HEK293 (cell line): ENCODE data around the gene CC2D1A.
"Not testable (repeated sequence)": the region's sequence is repeated elsewhere in the genome, so short reads cannot be mapped to it uniquely, and the experiment has no call there.

Experiments used
- CTCF ChIA-PET: fragments of 350-600 bp; formaldehyde crosslinking; extraction: SDS; loops from one replicate; lab custom pipeline; 2021; ENCODE audit warnings: antibody characterized with exemption; lab: Yijun Ruan, JAX
- POLR2A ChIA-PET: fragments of 300-600 bp; formaldehyde crosslinking; extraction: SDS; loops from one replicate; lab custom pipeline; 2020; ENCODE audit warnings: antibody characterized with exemption, inconsistent platforms; lab: Yijun Ruan, JAX
- H3K27ac ChIP-seq: fragments of 200-500 bp; sonication (Bioruptor generic); 2 replicates; pipeline ENCODE4 v1.5.1; 2014; ENCODE audit warnings: low read depth, low read length, control low read depth, inconsistent platforms; ENCODE audit errors: extremely low read depth
- H3K36me3 ChIP-seq, 2 experiments: fragments of 200-500 bp in 1 of 2; sonication (Bioruptor generic) in 1 of 2; 1 replicate in 1 of 2; 2 replicates in 1 of 2; pipeline ENCODE4 v1.5.1; 2014 to 2017; ENCODE audit warnings: inconsistent platforms in 2 of 2, low read length in 2 of 2; ENCODE audit not compliant: control insufficient read depth in 2 of 2, insufficient read depth in 1 of 2
- H3K4me1 ChIP-seq: fragments of 200-500 bp; sonication (Bioruptor generic); 2 replicates; pipeline ENCODE4 v1.5.1; 2014; ENCODE audit warnings: mild to moderate bottlenecking, low read length, inconsistent platforms; ENCODE audit not compliant: control insufficient read depth, insufficient read depth
- H3K4me3 ChIP-seq: 2 replicates; pipeline ENCODE4 v1.5.1; 2011; ENCODE audit warnings: low read depth, mild to moderate bottlenecking, control low read depth, low read length, moderate library complexity
- H3K9me3 ChIP-seq: fragments of 200-500 bp; sonication (Bioruptor generic); 2 replicates; pipeline ENCODE4 v1.5.1; 2014; ENCODE audit warnings: low read depth, low read length, inconsistent platforms; ENCODE audit not compliant: control insufficient read depth, insufficient read depth
- ZNF10 ChIP-seq: fragments of 450-650 bp; formaldehyde crosslinking; IDR thresholded peaks from 2 replicates; pipeline ENCODE4 v1.5.1; 2017; ENCODE audit warnings: missing biosample characterization, missing genetic modification characterization
- ZNF121 ChIP-seq: fragments of 450-650 bp; formaldehyde crosslinking; IDR thresholded peaks from 2 replicates; pipeline ENCODE4 v1.5.1; 2016; ENCODE audit warnings: missing biosample characterization, missing genetic modification characterization
- ZNF184 ChIP-seq: fragments of 450-650 bp; IDR thresholded peaks from 2 replicates; pipeline ENCODE4 v1.5.1; 2018; ENCODE audit warnings: missing biosample characterization, mild to moderate bottlenecking, missing genetic modification characterization
- ZNF623 ChIP-seq: fragments of 450-650 bp; formaldehyde crosslinking; IDR thresholded peaks from 2 replicates; pipeline ENCODE4 v1.5.1; 2016; ENCODE audit warnings: missing biosample characterization, missing genetic modification characterization
- ZNF629 ChIP-seq: fragments of 450-650 bp; formaldehyde crosslinking; IDR thresholded peaks from 2 replicates; pipeline ENCODE4 v1.5.1; 2017; ENCODE audit warnings: missing biosample characterization, missing genetic modification characterization
- ZNF664 ChIP-seq: fragments of 450-650 bp; formaldehyde crosslinking; IDR thresholded peaks from 2 replicates; pipeline ENCODE4 v1.5.1; 2016; ENCODE audit warnings: missing biosample characterization, missing genetic modification characterization
- TF ChIP-seq, protein P1 (sequence below): fragments of 450-650 bp; formaldehyde crosslinking; conservative IDR thresholded peaks from 2 replicates; pipeline ENCODE4 v1.5.1; 2016; ENCODE audit warnings: low read depth, missing biosample characterization, missing genetic modification characterization
- TF ChIP-seq, protein P2 (sequence below): fragments of 450-650 bp; formaldehyde crosslinking; IDR thresholded peaks from 2 replicates; pipeline ENCODE4 v1.5.1; 2016; ENCODE audit warnings: missing biosample characterization, missing genetic modification characterization
- TF ChIP-seq, protein P3 (sequence below): fragments of 450-650 bp; formaldehyde crosslinking; IDR thresholded peaks from 2 replicates; pipeline ENCODE4 v1.5.1; 2016; ENCODE audit warnings: missing biosample characterization, missing genetic modification characterization, borderline replicate concordance

CC2D1A gene

DNA sequence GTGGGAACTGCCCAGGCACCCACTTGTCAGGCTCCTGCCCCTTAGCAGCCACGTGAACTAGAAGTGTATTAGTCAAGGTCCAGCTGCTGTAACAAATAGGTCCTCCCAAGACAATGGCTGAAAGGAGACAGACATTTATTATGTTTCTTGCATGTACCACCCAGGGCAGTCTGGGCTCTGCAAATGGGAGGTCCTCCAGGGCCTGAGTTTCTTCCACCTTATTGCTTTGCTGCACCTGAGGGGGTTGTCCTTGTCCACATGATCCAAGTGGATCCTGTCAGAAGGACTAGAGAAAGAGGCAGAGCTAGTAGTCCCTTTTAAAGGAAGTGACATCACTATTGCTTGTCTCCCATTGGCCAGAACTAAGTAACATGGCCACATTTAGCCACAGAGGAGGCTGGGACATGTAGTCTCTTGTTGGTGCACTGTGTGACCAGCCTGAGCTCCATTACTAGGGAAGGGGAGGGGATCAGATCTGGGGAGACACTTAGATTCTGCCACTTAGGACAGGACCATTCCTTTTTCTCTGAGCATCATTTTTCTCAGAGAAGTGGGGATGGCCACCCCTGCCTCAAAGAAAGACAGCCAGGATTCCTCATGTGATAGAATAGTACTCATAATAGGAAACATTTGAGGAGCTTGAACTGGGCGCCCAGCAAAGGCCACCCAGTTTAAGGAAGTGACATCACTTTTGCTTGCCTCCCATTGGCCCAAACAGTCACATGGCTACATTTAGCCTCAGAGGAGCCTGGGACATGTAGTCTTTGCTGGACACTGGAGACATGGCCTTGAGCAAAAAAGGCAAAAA, 15.1 kb downstream of the CC2D1A start (continued):
- TF ChIP-seq, protein P1, sequence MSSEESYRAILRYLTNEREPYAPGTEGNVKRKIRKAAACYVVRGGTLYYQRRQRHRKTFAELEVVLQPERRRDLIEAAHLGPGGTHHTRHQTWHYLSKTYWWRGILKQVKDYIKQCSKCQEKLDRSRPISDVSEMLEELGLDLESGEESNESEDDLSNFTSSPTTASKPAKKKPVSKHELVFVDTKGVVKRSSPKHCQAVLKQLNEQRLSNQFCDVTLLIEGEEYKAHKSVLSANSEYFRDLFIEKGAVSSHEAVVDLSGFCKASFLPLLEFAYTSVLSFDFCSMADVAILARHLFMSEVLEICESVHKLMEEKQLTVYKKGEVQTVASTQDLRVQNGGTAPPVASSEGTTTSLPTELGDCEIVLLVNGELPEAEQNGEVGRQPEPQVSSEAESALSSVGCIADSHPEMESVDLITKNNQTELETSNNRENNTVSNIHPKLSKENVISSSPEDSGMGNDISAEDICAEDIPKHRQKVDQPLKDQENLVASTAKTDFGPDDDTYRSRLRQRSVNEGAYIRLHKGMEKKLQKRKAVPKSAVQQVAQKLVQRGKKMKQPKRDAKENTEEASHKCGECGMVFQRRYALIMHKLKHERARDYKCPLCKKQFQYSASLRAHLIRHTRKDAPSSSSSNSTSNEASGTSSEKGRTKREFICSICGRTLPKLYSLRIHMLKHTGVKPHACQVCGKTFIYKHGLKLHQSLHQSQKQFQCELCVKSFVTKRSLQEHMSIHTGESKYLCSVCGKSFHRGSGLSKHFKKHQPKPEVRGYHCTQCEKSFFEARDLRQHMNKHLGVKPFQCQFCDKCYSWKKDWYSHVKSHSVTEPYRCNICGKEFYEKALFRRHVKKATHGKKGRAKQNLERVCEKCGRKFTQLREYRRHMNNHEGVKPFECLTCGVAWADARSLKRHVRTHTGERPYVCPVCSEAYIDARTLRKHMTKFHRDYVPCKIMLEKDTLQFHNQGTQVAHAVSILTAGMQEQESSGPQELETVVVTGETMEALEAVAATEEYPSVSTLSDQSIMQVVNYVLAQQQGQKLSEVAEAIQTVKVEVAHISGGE (tag by site-specific recombination), result peak; percentile 35; the same call in 1 of the 2 replicates
- peak; percentile 39; the same call in 1 of the 2 replicates for TF ChIP-seq ZNF629
- TF ChIP-seq ZNF10 (tag by site-specific recombination), result no peak
- TF ChIP-seq, all 188 proteins: peak for 12

DNA sequence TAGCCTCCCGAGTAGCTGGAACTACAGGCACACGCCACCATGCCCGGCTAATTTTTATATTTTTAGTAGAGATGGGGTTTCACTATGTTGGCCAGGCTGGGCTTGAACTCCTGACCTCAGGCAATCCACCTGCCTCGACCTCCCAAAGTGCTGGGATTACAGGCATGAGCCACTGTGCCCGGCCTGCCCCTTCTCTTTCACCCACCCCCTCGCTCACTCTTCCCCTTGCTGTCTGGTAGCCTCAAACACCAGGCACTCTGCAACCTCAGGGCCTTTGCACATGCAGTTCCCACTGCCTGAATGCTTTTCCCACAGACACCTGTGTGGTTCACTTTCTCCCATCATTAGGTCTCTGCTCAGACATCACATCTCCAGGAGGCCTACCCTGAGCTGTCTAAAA, 16.1 kb downstream of the CC2D1A start:
- H3K4me3 ChIP-seq, CTCF ChIA-PET, H3K9me3 ChIP-seq: not testable (repeated sequence)
- peak; percentile 99 for TF ChIP-seq ZNF623 (tag by site-specific recombination)
- TF ChIP-seq, protein P2, sequence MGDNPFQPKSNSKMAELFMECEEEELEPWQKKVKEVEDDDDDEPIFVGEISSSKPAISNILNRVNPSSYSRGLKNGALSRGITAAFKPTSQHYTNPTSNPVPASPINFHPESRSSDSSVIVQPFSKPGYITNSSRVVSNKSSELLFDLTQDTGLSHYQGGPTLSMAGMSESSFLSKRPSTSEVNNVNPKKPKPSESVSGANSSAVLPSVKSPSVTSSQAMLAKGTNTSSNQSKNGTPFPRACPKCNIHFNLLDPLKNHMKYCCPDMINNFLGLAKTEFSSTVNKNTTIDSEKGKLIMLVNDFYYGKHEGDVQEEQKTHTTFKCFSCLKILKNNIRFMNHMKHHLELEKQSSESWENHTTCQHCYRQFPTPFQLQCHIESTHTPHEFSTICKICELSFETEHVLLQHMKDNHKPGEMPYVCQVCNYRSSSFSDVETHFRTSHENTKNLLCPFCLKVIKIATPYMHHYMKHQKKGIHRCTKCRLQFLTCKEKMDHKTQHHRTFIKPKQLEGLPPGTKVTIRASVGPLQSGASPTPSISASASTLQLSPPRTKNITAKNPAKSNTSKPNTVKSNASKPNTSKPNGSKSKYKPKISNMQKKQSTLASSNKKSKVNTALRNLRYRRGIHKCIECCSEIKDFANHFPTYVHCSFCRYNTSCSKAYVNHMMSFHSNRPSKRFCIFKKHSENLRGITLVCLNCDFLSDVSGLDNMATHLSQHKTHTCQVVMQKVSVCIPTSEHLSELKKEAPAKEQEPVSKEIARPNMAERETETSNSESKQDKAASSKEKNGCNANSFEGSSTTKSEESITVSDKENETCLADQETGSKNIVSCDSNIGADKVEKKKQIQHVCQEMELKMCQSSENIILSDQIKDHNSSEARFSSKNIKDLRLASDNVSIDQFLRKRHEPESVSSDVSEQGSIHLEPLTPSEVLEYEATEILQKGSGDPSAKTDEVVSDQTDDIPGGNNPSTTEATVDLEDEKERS, result peak; percentile 37; the same call in 1 of the 2 replicates
- TF ChIP-seq ZNF121, result peak; percentile 84
- TF ChIP-seq, all 188 proteins: peak for 3; not testable (repeated sequence) for 185
- H3K36me3 ChIP-seq, result peaks cover 46 to 84% of the 10 kb centered on the region in 2 experiments
- POLR2A ChIA-PET, result interaction anchor here (1.7 kb wide), 1 partner anchor 9 kb away, joined by 7 read pairs; no protein-coding TSS in a partner anchor
- not testable (repeated sequence) for H3K27ac ChIP-seq, H3K4me1 ChIP-seq

DNA sequence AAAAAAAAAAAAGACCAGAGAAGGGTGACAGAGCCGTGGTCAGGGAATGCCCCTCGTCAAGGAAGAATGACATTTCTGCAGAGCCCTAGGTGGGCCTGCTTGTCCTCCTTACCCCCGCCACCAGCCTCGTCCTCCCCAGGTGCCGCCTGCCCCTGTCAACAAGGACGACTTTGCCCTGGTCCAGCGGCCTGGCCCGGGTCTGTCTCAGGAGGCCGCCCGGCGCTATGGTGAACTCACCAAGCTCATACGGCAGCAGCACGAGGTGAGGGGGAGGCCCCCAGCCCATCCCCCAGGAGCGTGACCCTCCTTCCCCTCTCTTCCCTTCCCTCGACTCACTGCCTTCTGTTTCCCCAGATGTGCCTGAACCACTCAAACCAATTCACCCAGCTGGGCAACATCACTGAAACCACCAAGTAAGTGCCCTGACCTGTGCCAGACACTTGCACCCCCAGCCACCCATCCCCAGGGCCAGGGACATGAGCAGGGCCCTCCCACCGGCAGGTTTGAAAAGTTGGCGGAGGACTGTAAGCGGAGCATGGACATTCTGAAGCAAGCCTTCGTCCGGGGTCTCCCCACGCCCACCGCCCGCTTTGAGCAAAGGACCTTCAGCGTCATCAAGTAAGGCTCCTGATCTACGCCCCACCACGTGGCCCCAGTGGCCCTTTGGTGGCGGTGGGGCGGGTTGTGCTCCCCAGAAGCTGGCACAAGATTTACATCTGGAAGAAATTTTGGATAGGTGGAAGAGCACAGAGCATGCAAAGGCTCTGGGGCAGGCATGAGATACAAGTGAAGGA, 17.4 kb downstream of the CC2D1A start:
- ChIA-PET CTCF (interaction anchor here (1.2 kb wide), 1 partner anchor 44 kb away, joined by 3 read pairs; no protein-coding TSS in a partner anchor), POLR2A (interaction anchor here (0.5 to 0.6 kb wide), 2 partner anchors 24 to 62 kb away, joined by 3 read pairs; no protein-coding TSS in a partner anchor)
- Histone ChIP-seq H3K36me3 (peaks cover 38 to 85% of the 10 kb centered on the region in 2 experiments), H3K4me3 (no peak overlapping the region), H3K27ac (no peak overlapping the region), H3K9me3 (no peaks in the 10 kb centered on the region), H3K4me1 (no peaks in the 10 kb centered on the region)
- peak; percentile 81 for TF ChIP-seq ZNF623 (tag by site-specific recombination)
- no peak for TF ChIP-seq ZNF184 (tag by site-specific recombination)

DNA sequence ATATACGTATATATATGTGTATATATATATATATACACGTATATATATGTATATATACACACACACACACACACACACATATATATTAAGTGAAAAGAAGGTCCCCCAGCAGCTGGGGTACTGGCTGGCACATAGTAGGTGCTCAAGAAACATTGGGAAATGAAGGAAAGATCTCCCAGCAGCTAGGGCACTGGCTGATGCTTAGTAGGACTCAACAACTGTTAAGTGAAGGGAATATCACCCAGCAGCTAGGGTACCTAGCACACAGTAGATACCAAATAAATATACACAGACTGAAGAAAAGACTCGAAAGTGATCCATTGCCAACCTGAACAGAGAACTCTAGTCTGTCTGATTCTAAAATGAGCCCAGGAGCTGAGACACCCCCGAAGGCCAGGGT, 20.0 kb downstream of the CC2D1A start:
- H3K36me3 ChIP-seq, result peaks cover 24 to 72% of the 10 kb centered on the region in 2 experiments; a peak in 2 of 3 replicates
- H3K4me1 ChIP-seq, result no peaks in the 10 kb centered on the region
- TF ChIP-seq, protein P3, sequence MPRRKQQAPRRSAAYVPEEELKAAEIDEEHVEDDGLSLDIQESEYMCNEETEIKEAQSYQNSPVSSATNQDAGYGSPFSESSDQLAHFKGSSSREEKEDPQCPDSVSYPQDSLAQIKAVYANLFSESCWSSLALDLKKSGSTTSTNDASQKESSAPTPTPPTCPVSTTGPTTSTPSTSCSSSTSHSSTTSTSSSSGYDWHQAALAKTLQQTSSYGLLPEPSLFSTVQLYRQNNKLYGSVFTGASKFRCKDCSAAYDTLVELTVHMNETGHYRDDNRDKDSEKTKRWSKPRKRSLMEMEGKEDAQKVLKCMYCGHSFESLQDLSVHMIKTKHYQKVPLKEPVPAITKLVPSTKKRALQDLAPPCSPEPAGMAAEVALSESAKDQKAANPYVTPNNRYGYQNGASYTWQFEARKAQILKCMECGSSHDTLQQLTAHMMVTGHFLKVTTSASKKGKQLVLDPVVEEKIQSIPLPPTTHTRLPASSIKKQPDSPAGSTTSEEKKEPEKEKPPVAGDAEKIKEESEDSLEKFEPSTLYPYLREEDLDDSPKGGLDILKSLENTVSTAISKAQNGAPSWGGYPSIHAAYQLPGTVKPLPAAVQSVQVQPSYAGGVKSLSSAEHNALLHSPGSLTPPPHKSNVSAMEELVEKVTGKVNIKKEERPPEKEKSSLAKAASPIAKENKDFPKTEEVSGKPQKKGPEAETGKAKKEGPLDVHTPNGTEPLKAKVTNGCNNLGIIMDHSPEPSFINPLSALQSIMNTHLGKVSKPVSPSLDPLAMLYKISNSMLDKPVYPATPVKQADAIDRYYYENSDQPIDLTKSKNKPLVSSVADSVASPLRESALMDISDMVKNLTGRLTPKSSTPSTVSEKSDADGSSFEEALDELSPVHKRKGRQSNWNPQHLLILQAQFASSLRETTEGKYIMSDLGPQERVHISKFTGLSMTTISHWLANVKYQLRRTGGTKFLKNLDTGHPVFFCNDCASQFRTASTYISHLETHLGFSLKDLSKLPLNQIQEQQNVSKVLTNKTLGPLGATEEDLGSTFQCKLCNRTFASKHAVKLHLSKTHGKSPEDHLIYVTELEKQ, result no peak
- 0 out of 2 replicates have a peak, but pooled peaks have one; percentile 27 for TF ChIP-seq ZNF664 (tag by site-specific recombination)
- TF ChIP-seq, all 188 proteins: peak for 1
- POLR2A ChIA-PET, result interaction anchor here (1.0 kb wide), 1 partner anchor 10 kb away, joined by 4 read pairs; no protein-coding TSS in a partner anchor
- Histone ChIP-seq H3K4me3 (no peak overlapping the region), H3K9me3 (no peaks in the 10 kb centered on the region), H3K27ac (no peak overlapping the region)
- CTCF ChIA-PET, result interaction anchor here (0.6 kb wide), 1 partner anchor 93 kb away, joined by 6 read pairs; no protein-coding TSS in a partner anchor
